ENCODE results near the gene CCSER1.
"Not testable (repeated sequence)": the region's sequence is repeated elsewhere in the genome, so short reads cannot be mapped to it uniquely, and the experiment has no call there.

Gene CCSER1

GRCh38 chr4:90317785-90318184, 190.6 kb downstream of the CCSER1 start:
- Histone ChIP-seq H3K4me3 (ENCODE audit: low read length) (no peak overlapping the region), H3K27ac (ENCODE audit: low read length) (no peak overlapping the region), H3K9me3 (ENCODE audit: insufficient read depth, low read depth, low read length) (no peaks in the 10 kb centered on the region), H3K9ac (ENCODE audit: low read depth, low read length) (no peak overlapping the region), H3K36me3 (ENCODE audit: insufficient read depth, low read depth, low read length) (no peaks in the 10 kb centered on the region), H3K4me1 (ENCODE audit: insufficient read depth, low read length) (no peaks in the 10 kb centered on the region), H3K27me3 (ENCODE audit: insufficient read depth, low read length) (no peaks in the 10 kb centered on the region)

DNA sequence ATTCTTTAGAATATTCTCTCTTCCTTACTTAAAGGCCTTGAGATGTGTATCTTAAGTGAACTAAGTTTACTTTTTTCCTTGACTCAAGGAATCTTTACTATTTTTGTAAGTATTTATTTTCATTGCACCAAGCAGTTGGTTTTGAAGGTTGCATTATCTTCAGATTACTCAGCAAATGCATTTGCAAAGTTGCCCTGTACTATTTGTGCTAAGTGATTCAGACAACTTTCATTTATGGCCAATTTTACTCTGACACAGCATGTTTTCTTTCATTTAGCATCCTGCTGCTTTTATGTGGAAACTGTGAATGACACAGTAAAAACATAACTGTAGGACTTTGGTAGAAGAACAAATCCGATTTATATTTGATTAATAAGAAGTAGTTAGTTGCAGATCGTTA, 191.0 kb downstream of the CCSER1 start:
- no peak overlapping the region for H3K9ac ChIP-seq (ENCODE audit: low read depth, low read length)
- H3K36me3 ChIP-seq (ENCODE audit: insufficient read depth, low read depth, low read length), result no peaks in the 10 kb centered on the region
- no peaks in the 10 kb centered on the region for H3K4me1 ChIP-seq (ENCODE audit: insufficient read depth, low read length)
- H3K4me3 ChIP-seq (ENCODE audit: low read length), result no peak overlapping the region
- no peaks in the 10 kb centered on the region for H3K27me3 ChIP-seq (ENCODE audit: insufficient read depth, low read length)
- no peaks in the 10 kb centered on the region for H3K9me3 ChIP-seq (ENCODE audit: insufficient read depth, low read depth, low read length)
- H3K27ac ChIP-seq (ENCODE audit: low read length), result no peak overlapping the region

GRCh38 chr4:90328558-90328957, 201.4 kb downstream of the CCSER1 start:
- H3K4me1 ChIP-seq (ENCODE audit: insufficient read depth, low read length), result no peaks in the 10 kb centered on the region
- H3K27ac ChIP-seq (ENCODE audit: low read length), result no peak overlapping the region
- H3K4me3 ChIP-seq (ENCODE audit: low read length), result no peak overlapping the region
- H3K9ac ChIP-seq (ENCODE audit: low read depth, low read length), result no peak overlapping the region
- no peaks in the 10 kb centered on the region for H3K9me3 ChIP-seq (ENCODE audit: insufficient read depth, low read depth, low read length)
- no peaks in the 10 kb centered on the region for H3K27me3 ChIP-seq (ENCODE audit: insufficient read depth, low read length)
- no peaks in the 10 kb centered on the region for H3K36me3 ChIP-seq (ENCODE audit: insufficient read depth, low read depth, low read length)

DNA sequence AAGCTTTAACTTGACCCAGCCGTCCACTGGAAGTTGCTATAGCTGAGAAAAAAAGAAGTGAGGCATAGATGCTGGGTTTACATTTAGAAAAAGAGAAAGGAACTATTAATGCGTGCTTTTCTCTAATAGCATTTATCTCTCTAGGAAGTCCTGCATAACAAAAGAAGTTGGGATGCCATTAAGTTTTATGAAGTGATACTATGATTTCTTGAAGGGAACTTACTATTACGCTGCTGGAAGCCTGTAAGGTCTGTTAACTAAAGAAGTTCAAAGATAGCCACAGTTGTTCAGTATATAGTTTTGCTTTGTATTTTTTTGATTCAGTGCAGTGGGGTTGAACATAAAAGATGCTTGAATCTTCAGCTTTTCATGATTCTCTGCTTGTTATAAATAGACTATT, 203.4 kb downstream of the CCSER1 start:
- Histone ChIP-seq H3K36me3 (ENCODE audit: insufficient read depth, low read depth, low read length) (no peaks in the 10 kb centered on the region), H3K4me1 (ENCODE audit: insufficient read depth, low read length) (no peaks in the 10 kb centered on the region), H3K4me3 (ENCODE audit: low read length) (no peak overlapping the region), H3K9ac (ENCODE audit: low read depth, low read length) (no peak overlapping the region), H3K27me3 (ENCODE audit: insufficient read depth, low read length) (no peaks in the 10 kb centered on the region), H3K9me3 (ENCODE audit: insufficient read depth, low read depth, low read length) (no peaks in the 10 kb centered on the region), H3K27ac (ENCODE audit: low read length) (no peak overlapping the region)

DNA sequence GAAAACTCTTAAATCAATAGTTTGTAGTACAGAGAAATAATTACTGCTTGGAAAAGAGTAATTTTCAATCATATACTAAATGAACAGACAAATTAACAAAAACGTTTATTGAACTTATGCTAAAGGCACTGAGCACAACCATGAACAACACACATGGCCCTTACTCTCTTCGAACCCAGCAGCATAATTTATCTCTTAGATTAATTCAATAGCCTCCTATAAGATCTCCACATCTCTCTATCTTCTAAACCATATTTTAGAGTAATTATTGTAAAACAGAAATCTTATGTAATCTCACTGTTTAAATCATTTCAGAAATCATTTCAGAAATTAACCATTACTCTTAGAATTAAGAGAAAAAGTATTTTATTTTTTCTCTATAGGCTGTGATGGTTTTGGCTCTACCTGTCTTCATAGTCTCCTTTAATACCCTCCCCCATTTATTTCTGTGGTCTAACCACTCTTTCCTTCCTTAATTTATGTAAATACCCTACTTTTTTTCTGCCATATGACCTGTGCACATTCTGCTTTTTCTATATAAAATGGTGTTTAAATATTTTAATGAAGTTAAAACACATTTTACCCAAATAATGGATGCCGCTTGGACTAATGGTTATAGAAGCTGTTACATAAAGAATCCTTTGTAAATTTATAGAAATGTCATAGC, 218.5 kb downstream of the CCSER1 start:
- Histone ChIP-seq H3K27me3 (ENCODE audit: insufficient read depth, low read length) (no peaks in the 10 kb centered on the region), H3K36me3 (ENCODE audit: insufficient read depth, low read depth, low read length) (no peaks in the 10 kb centered on the region), H3K4me3 (ENCODE audit: low read length) (no peak overlapping the region), H3K9me3 (ENCODE audit: insufficient read depth, low read depth, low read length) (no peaks in the 10 kb centered on the region), H3K27ac (ENCODE audit: low read length) (no peak overlapping the region), H3K9ac (ENCODE audit: low read depth, low read length) (no peak overlapping the region), H3K4me1 (ENCODE audit: insufficient read depth, low read length) (no peaks in the 10 kb centered on the region)

DNA sequence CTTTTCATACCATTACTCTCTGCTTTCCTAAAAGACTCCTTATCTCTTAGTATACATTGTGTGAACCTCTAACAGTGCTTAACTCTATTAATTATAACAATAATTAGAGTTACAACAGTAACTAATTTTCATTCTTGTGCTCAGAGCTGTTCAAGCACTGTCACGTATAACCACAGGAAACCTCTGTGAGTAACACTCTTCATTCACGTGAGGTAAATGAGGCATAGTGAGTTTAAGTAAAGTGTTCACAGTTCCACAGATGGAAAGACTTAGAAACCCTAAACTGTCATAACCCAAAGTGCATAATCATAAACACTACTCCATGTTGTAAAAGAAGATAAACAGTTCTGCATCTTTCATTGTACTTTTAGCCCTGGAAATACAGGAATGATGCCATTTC, 222.4 kb downstream of the CCSER1 start:
- Histone ChIP-seq H3K4me3 (ENCODE audit: low read length) (no peak overlapping the region), H3K27ac (ENCODE audit: low read length) (no peak overlapping the region), H3K4me1 (ENCODE audit: insufficient read depth, low read length) (no peaks in the 10 kb centered on the region), H3K9me3 (ENCODE audit: insufficient read depth, low read depth, low read length) (no peaks in the 10 kb centered on the region), H3K36me3 (ENCODE audit: insufficient read depth, low read depth, low read length) (no peaks in the 10 kb centered on the region), H3K27me3 (ENCODE audit: insufficient read depth, low read length) (no peaks in the 10 kb centered on the region), H3K9ac (ENCODE audit: low read depth, low read length) (no peak overlapping the region)

DNA sequence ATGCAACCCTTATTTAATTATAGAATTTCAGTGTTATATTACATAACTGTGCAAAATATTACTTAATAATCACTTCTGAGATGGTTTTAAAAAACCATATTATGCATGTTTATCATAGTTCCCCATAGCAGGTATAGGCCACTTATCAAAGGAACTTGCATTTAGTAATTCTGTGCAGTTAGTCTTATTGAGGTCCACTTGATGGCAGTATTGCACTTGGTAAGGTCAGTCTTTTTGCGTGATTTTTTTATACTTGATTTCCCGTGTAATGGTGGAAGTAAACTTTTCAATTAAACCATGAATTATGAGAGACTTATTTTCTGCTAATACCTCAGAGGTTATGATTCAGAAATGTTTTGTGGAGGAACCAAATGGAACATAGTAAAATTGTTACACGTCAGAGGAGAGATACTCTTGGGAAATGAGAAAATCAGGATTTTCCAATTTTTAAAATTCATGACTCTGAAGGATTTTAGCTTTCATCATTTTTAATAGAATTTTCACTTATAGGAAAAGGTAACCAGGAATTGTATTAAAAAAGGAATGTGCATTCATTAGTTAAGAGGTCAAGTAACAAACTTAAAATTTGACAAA, 230.0 kb downstream of the CCSER1 start:
- Histone ChIP-seq H3K9ac (ENCODE audit: low read depth, low read length) (no peak overlapping the region), H3K27ac (ENCODE audit: low read length) (no peak overlapping the region), H3K27me3 (ENCODE audit: insufficient read depth, low read length) (no peaks in the 10 kb centered on the region), H3K36me3 (ENCODE audit: insufficient read depth, low read depth, low read length) (no peaks in the 10 kb centered on the region), H3K4me3 (ENCODE audit: low read length) (no peak overlapping the region), H3K4me1 (ENCODE audit: insufficient read depth, low read length) (no peaks in the 10 kb centered on the region), H3K9me3 (ENCODE audit: insufficient read depth, low read depth, low read length) (no peaks in the 10 kb centered on the region)

DNA sequence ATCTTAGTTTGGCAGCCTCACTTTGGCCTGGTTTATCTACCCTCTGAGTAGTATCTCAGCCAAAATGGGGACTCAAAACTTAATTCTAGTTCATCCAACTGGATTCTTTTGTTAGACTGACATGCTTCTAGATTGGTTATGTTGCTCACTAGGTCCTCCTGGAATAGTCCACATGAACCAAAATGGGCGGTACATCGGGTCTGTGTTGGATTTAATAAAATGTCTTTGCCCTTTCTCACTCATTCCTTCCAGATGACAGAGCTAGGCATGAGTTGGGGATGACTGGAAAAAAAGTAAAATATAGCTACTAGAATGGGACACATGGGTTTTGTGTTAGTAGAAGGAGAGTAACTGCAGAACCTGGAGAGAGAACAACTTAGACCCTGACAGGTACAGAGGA, 247.9 kb downstream of the CCSER1 start:
- Histone ChIP-seq H3K4me3 (ENCODE audit: low read length) (no peak overlapping the region), H3K9ac (ENCODE audit: low read depth, low read length) (no peak overlapping the region), H3K36me3 (ENCODE audit: insufficient read depth, low read depth, low read length) (no peaks in the 10 kb centered on the region), H3K4me1 (ENCODE audit: insufficient read depth, low read length) (no peaks in the 10 kb centered on the region), H3K27me3 (ENCODE audit: insufficient read depth, low read length) (no peaks in the 10 kb centered on the region), H3K9me3 (ENCODE audit: insufficient read depth, low read depth, low read length) (no peaks in the 10 kb centered on the region), H3K27ac (ENCODE audit: low read length) (no peak overlapping the region)

DNA sequence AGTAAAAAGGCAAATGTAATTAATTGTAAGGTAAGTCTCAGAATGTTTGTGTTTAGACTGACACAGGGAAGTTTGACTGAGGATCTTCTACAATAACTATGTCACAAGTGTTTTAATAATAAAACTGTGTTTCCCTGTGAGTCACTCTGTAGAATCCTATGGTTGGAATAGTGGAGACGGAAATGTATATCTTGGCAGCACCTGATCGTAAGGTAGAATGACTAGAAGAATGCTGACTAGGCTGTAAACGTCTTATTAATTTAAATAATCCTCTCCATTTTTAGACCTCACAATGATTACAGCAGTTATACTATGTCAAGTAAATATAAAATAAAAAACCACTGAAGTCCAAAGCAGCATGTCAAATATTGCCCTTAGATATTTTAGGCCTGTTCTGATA, 266.0 kb downstream of the CCSER1 start:
- Histone ChIP-seq H3K4me3 (ENCODE audit: low read length) (no peak overlapping the region), H3K27me3 (ENCODE audit: insufficient read depth, low read length) (no peaks in the 10 kb centered on the region), H3K9ac (ENCODE audit: low read depth, low read length) (no peak overlapping the region), H3K4me1 (ENCODE audit: insufficient read depth, low read length) (no peaks in the 10 kb centered on the region), H3K36me3 (ENCODE audit: insufficient read depth, low read depth, low read length) (no peaks in the 10 kb centered on the region), H3K9me3 (ENCODE audit: insufficient read depth, low read depth, low read length) (no peaks in the 10 kb centered on the region), H3K27ac (ENCODE audit: low read length) (no peak overlapping the region)

- Histone ChIP-seq H3K9me3 (ENCODE audit: insufficient read depth, low read depth, low read length) (peaks cover 20% of the 10 kb centered on the region; the same call in 1 of the 2 replicates), H3K27ac (ENCODE audit: low read length) (no peak overlapping the region), H3K27me3 (ENCODE audit: insufficient read depth, low read length) (no peaks in the 10 kb centered on the region), H3K9ac (ENCODE audit: low read depth, low read length) (no peak overlapping the region), H3K4me3 (ENCODE audit: low read length) (no peak overlapping the region), H3K36me3 (ENCODE audit: insufficient read depth, low read depth, low read length) (no peaks in the 10 kb centered on the region), H3K4me1 (ENCODE audit: insufficient read depth, low read length) (no peaks in the 10 kb centered on the region)
Observed at GRCh38 chr4:90403781-90404180, 276.6 kb downstream of the CCSER1 start.

DNA sequence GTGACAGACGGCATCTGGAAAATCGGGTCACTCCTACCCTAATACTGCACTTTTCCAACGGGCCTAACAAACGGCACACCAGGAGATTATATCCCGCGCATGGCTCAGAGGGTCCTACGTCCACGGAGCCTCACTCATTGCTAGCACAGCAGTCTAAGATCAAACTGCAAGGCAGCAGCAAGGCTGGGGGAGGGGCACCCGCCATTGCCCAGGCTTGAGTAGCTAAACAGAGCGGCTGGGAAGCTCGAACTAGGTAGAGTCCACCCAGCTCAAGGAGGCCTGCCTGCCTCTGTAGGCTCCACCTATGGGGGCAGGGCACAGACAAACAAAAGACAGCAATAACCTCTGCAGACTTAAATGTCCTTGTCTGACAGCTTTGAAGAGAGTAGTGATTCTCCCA, 280.7 kb downstream of the CCSER1 start:
- not testable (repeated sequence) for H3K4me1 ChIP-seq (ENCODE audit: insufficient read depth, low read length); H3K9ac ChIP-seq (ENCODE audit: low read depth, low read length); H3K27me3 ChIP-seq (ENCODE audit: insufficient read depth, low read length); H3K27ac ChIP-seq (ENCODE audit: low read length); H3K36me3 ChIP-seq (ENCODE audit: insufficient read depth, low read depth, low read length); H3K4me3 ChIP-seq (ENCODE audit: low read length)
- H3K9me3 ChIP-seq (ENCODE audit: insufficient read depth, low read depth, low read length), result peaks cover 20% of the 10 kb centered on the region; the same call in 1 of the 2 replicates

GRCh38 chr4:90412786-90413185, 285.6 kb downstream of the CCSER1 start:
- H3K9me3 ChIP-seq (ENCODE audit: insufficient read depth, low read depth, low read length); H3K27ac ChIP-seq (ENCODE audit: low read length); H3K4me3 ChIP-seq (ENCODE audit: low read length); H3K9ac ChIP-seq (ENCODE audit: low read depth, low read length); H3K27me3 ChIP-seq (ENCODE audit: insufficient read depth, low read length); H3K4me1 ChIP-seq (ENCODE audit: insufficient read depth, low read length); H3K36me3 ChIP-seq (ENCODE audit: insufficient read depth, low read depth, low read length): not testable (repeated sequence)

Measured in iPS-20b (cell line).